Measurements from ENCODE around the gene SNAP47. TPM values are rescaled to one million over a fixed set of nuclear protein-coding genes. Genes with fewer than 3 reads are reported as not detected.
A peak's percentile ranks its signal among the peaks of the same experiment; 100 is the strongest.

SNAP47 gene
- polyA plus RNA-seq, 1 of the 3 experiments (the other 2 are of a cell fraction) = 45.6 TPM

GRCh38 chr1:227775841-227776240, 40.6 kb downstream of the SNAP47 start:
- H3K9ac ChIP-seq = no peak overlapping the region
- no peaks in the 10 kb centered on the region for H3K79me2 ChIP-seq (ENCODE audit: insufficient read depth)
- no peak overlapping the region for H2AFZ ChIP-seq (ENCODE audit: low read depth)
- no peaks in the 10 kb centered on the region for H3K9me3 ChIP-seq
- TF ChIP-seq CTCF (IDR thresholded peaks at IDR 0.05) (no peak), POLR2AphosphoS5 (IDR thresholded peaks at IDR 0.05; ENCODE audit: low read depth, low read length) (no peak), RCOR1 (IDR thresholded peaks at IDR 0.05; ENCODE audit: low read length) (no peak), CHD2 (IDR thresholded peaks at IDR 0.05; ENCODE audit: low read length, partially characterized antibody) (no peak), YY1 (IDR thresholded peaks at IDR 0.05; ENCODE audit: low read depth) (no peak), FOSL2 (IDR thresholded peaks at IDR 0.05; ENCODE audit: borderline replicate concordance, low read depth) (no peak), IRF3 (IDR thresholded peaks at IDR 0.05; ENCODE audit: low read depth, low read length) (no peak), TEAD4 (IDR thresholded peaks at IDR 0.05; ENCODE audit: borderline replicate concordance, insufficient read depth) (no peak), NFIC (IDR thresholded peaks at IDR 0.05; ENCODE audit: borderline replicate concordance) (no peak), MXI1 (IDR thresholded peaks at IDR 0.05; ENCODE audit: low read depth, low read length) (no peak), GABPA (IDR thresholded peaks at IDR 0.05; ENCODE audit: low read depth) (no peak), TCF12 (IDR thresholded peaks at IDR 0.05) (no peak), RFX5 (IDR thresholded peaks at IDR 0.05; ENCODE audit: low read length) (no peak)
- ChIA-PET CTCF (interaction anchor here (1.7 to 4.1 kb wide), 2 partner anchors 12 to 169 kb away, joined by 5 to 29 read pairs; no protein-coding TSS in a partner anchor), POLR2A (interaction anchor here (1.1 kb wide), 1 partner anchor 12 kb away, joined by 3 read pairs; no protein-coding TSS in a partner anchor)
- peak overlapping the region; percentile 57 for H3K4me2 ChIP-seq
- H3K36me3 ChIP-seq (replicated peaks in 1 of 2; ENCODE audit: control insufficient read depth in 1 of 2, insufficient read depth in 2 of 2, low read length in 1 of 2) = peaks cover 0 to 23% of the 10 kb centered on the region in 2 experiments
- H3K9me2 ChIP-seq = no peaks in the 10 kb centered on the region
- WGBS (ENCODE audit: low lambda C conversion rate) = 100% methylated on average over 2 of the region's 10 CpGs
- peak overlapping the region in 1 of 2 experiments; percentile 61; a peak in 2 of 4 replicates for H3K27ac ChIP-seq (ENCODE audit: low read depth in 2 of 2, low read length in 1 of 2)
- DNase-seq = no peak
- H3K27me3 ChIP-seq (ENCODE audit: insufficient read depth) = no peaks in the 10 kb centered on the region
- H3K4me3 ChIP-seq (ENCODE audit: low read depth in 2 of 2, low read length in 1 of 2) = no peak overlapping the region
- H3K4me1 ChIP-seq (ENCODE audit: control insufficient read depth in 1 of 2, insufficient read depth in 2 of 2, low read depth in 1 of 2, low read length in 1 of 2) = peaks cover 3 to 16% of the 10 kb centered on the region in 2 experiments; a peak in 3 of 4 replicates
- H3F3A ChIP-seq (replicated peaks; ENCODE audit: insufficient read depth) = peaks cover 20% of the 10 kb centered on the region
- no peaks in the 10 kb centered on the region for H4K20me1 ChIP-seq (ENCODE audit: insufficient read depth)

GRCh38 chr1:227776331-227776771, 41.1 kb downstream of the SNAP47 start:
- POLR2A ChIA-PET = interaction anchor here (1.1 kb wide), 1 partner anchor 11 kb away, joined by 3 read pairs; no protein-coding TSS in a partner anchor
- CTCF ChIA-PET = interaction anchor here (1.7 kb wide), 1 partner anchor 169 kb away, joined by 5 read pairs; no protein-coding TSS in a partner anchor
- peak overlapping the region in 1 of 2 experiments; percentile 61; a peak in 2 of 4 replicates for H3K27ac ChIP-seq (ENCODE audit: low read depth in 2 of 2, low read length in 1 of 2)
- peaks cover 3 to 16% of the 10 kb centered on the region in 2 experiments; a peak in 3 of 4 replicates for H3K4me1 ChIP-seq (ENCODE audit: control insufficient read depth in 1 of 2, insufficient read depth in 2 of 2, low read depth in 1 of 2, low read length in 1 of 2)
- no peak for DNase-seq
- no peak overlapping the region for H3K4me3 ChIP-seq (ENCODE audit: low read depth in 2 of 2, low read length in 1 of 2)
- peaks cover 0 to 22% of the 10 kb centered on the region in 2 experiments for H3K36me3 ChIP-seq (replicated peaks in 1 of 2; ENCODE audit: control insufficient read depth in 1 of 2, insufficient read depth in 2 of 2, low read length in 1 of 2)
- no peak overlapping the region for H3K9ac ChIP-seq
- no peak overlapping the region for H2AFZ ChIP-seq (ENCODE audit: low read depth)
- H3K27me3 ChIP-seq (ENCODE audit: insufficient read depth) = no peaks in the 10 kb centered on the region
- H3K9me2 ChIP-seq = no peaks in the 10 kb centered on the region
- H3K9me3 ChIP-seq = no peaks in the 10 kb centered on the region
- WGBS (ENCODE audit: low lambda C conversion rate) = 55% methylated on average over 7 of the region's 7 CpGs
- H3K4me2 ChIP-seq = peak overlapping the region; percentile 57
- peaks cover 20% of the 10 kb centered on the region for H3F3A ChIP-seq (replicated peaks; ENCODE audit: insufficient read depth)
- H3K79me2 ChIP-seq (ENCODE audit: insufficient read depth) = no peaks in the 10 kb centered on the region
- H4K20me1 ChIP-seq (ENCODE audit: insufficient read depth) = no peaks in the 10 kb centered on the region
- TF ChIP-seq PBX3 (IDR thresholded peaks at IDR 0.05) (peak; percentile 31; the same call in 1 of the 2 replicates), EP300 (IDR thresholded peaks at IDR 0.05; ENCODE audit: borderline replicate concordance in 1 of 2, low read depth in 1 of 2, low read length in 1 of 2) (peak in 1 of 2 experiments; percentile 13; a peak in 1 of 4 replicates), IRF3 (IDR thresholded peaks at IDR 0.05; ENCODE audit: low read depth, low read length) (no peak), TCF12 (IDR thresholded peaks at IDR 0.05) (peak; percentile 42; the same call in 1 of the 2 replicates), GATA2 (CRISPR knock-in tag; IDR thresholded peaks at IDR 0.05) (no peak), FOSL2 (IDR thresholded peaks at IDR 0.05; ENCODE audit: borderline replicate concordance, low read depth) (peak; percentile 46; the same call in 1 of the 2 replicates), MAX (IDR thresholded peaks at IDR 0.05; ENCODE audit: low read depth) (peak; percentile 38; the same call in 1 of the 2 replicates)
